HEK293 (cell line): ENCODE data around the gene IRF3.
"Not testable (repeated sequence)": the region's sequence is repeated elsewhere in the genome, so short reads cannot be mapped to it uniquely, and the experiment has no call there.

Experiments
- CTCF ChIA-PET: fragments of 350-600 bp; formaldehyde crosslinking; extraction: SDS; loops from one replicate; lab custom pipeline; 2021; ENCODE audit warnings: antibody characterized with exemption; lab: Yijun Ruan, JAX
- POLR2A ChIA-PET: fragments of 300-600 bp; formaldehyde crosslinking; extraction: SDS; loops from one replicate; lab custom pipeline; 2020; ENCODE audit warnings: antibody characterized with exemption, inconsistent platforms; lab: Yijun Ruan, JAX
- H3K27ac ChIP-seq: fragments of 200-500 bp; sonication (Bioruptor generic); 2 replicates; pipeline ENCODE4 v1.5.1; 2014; ENCODE audit warnings: low read depth, low read length, control low read depth, inconsistent platforms; ENCODE audit errors: extremely low read depth
- H3K36me3 ChIP-seq, 2 experiments: fragments of 200-500 bp in 1 of 2; sonication (Bioruptor generic) in 1 of 2; 1 replicate in 1 of 2; 2 replicates in 1 of 2; pipeline ENCODE4 v1.5.1; 2014 to 2017; ENCODE audit warnings: inconsistent platforms in 2 of 2, low read length in 2 of 2; ENCODE audit not compliant: control insufficient read depth in 2 of 2, insufficient read depth in 1 of 2
- H3K4me1 ChIP-seq: fragments of 200-500 bp; sonication (Bioruptor generic); 2 replicates; pipeline ENCODE4 v1.5.1; 2014; ENCODE audit warnings: mild to moderate bottlenecking, low read length, inconsistent platforms; ENCODE audit not compliant: control insufficient read depth, insufficient read depth
- H3K4me3 ChIP-seq: 2 replicates; pipeline ENCODE4 v1.5.1; 2011; ENCODE audit warnings: low read depth, mild to moderate bottlenecking, control low read depth, low read length, moderate library complexity
- H3K9me3 ChIP-seq: fragments of 200-500 bp; sonication (Bioruptor generic); 2 replicates; pipeline ENCODE4 v1.5.1; 2014; ENCODE audit warnings: low read depth, low read length, inconsistent platforms; ENCODE audit not compliant: control insufficient read depth, insufficient read depth
- GLIS2 ChIP-seq: fragments of 450-650 bp; formaldehyde crosslinking; IDR thresholded peaks from 2 replicates; pipeline ENCODE4 v1.5.1; 2016; ENCODE audit warnings: missing biosample characterization, missing genetic modification characterization
- KLF1 ChIP-seq: fragments of 450-650 bp; formaldehyde crosslinking; IDR thresholded peaks from 2 replicates; pipeline ENCODE4 v1.5.1; 2016; ENCODE audit warnings: missing biosample characterization, missing genetic modification characterization
- MZF1 ChIP-seq: fragments of 450-650 bp; formaldehyde crosslinking; IDR thresholded peaks from 2 replicates; pipeline ENCODE4 v1.5.1; 2017; ENCODE audit warnings: missing biosample characterization, missing genetic modification characterization, borderline replicate concordance
- ZNF114 ChIP-seq: fragments of 450-650 bp; formaldehyde crosslinking; IDR thresholded peaks from 2 replicates; pipeline ENCODE4 v1.5.0; 2017; ENCODE audit warnings: missing biosample characterization, missing genetic modification characterization
- ZNF26 ChIP-seq: fragments of 450-650 bp; formaldehyde crosslinking; IDR thresholded peaks from 2 replicates; pipeline ENCODE4 v1.5.1; 2016; ENCODE audit warnings: missing biosample characterization, missing genetic modification characterization
- ZNF302 ChIP-seq: fragments of 450-650 bp; formaldehyde crosslinking; IDR thresholded peaks from 2 replicates; pipeline ENCODE4 v1.5.1; 2016; ENCODE audit warnings: missing biosample characterization, missing genetic modification characterization, low read depth
- ZNF311 ChIP-seq: fragments of 450-650 bp; formaldehyde crosslinking; IDR thresholded peaks from 2 replicates; pipeline ENCODE4 v1.5.1; 2017; ENCODE audit warnings: missing biosample characterization, missing genetic modification characterization, borderline replicate concordance
- ZNF394 ChIP-seq: fragments of 450-650 bp; formaldehyde crosslinking; IDR thresholded peaks from 2 replicates; pipeline ENCODE4 v1.5.1; 2016; ENCODE audit warnings: missing biosample characterization, missing genetic modification characterization, mild to moderate bottlenecking, moderate library complexity, borderline replicate concordance
- ZNF423 ChIP-seq: fragments of 450-650 bp; formaldehyde crosslinking; IDR thresholded peaks from 2 replicates; pipeline ENCODE4 v1.5.1; 2016; ENCODE audit warnings: missing biosample characterization, missing genetic modification characterization
- ZNF426 ChIP-seq: fragments of 450-650 bp; formaldehyde crosslinking; IDR thresholded peaks from 2 replicates; pipeline ENCODE4 v1.5.1; 2017; ENCODE audit warnings: missing biosample characterization, missing genetic modification characterization, mild to moderate bottlenecking, inconsistent platforms, moderate library complexity
- ZNF549 ChIP-seq: fragments of 450-650 bp; IDR thresholded peaks from 2 replicates; pipeline ENCODE4 v1.5.1; 2018; ENCODE audit warnings: missing biosample characterization, missing genetic modification characterization, mild to moderate bottlenecking, inconsistent platforms, moderate library complexity
- ZNF571 ChIP-seq: fragments of 450-650 bp; formaldehyde crosslinking; IDR thresholded peaks from 2 replicates; pipeline ENCODE4 v1.5.0; 2017; ENCODE audit warnings: missing biosample characterization, missing genetic modification characterization
- ZNF664 ChIP-seq: fragments of 450-650 bp; formaldehyde crosslinking; IDR thresholded peaks from 2 replicates; pipeline ENCODE4 v1.5.1; 2016; ENCODE audit warnings: missing biosample characterization, missing genetic modification characterization
- ZSCAN4 ChIP-seq: fragments of 450-650 bp; formaldehyde crosslinking; IDR thresholded peaks from 2 replicates; pipeline ENCODE4 v1.5.1; 2017; ENCODE audit warnings: missing biosample characterization, missing genetic modification characterization

Gene IRF3

GRCh38 chr19:49624967-49625910, 40.4 kb downstream of the IRF3 start:
- CTCF ChIA-PET: interaction anchor here (1.0 to 1.1 kb wide), 2 partner anchors 29 to 55 kb away, joined by 3 read pairs; no protein-coding TSS in a partner anchor
- H3K4me1 ChIP-seq: no peaks in the 10 kb centered on the region
- H3K36me3 ChIP-seq: peaks cover 38 to 41% of the 10 kb centered on the region in 2 experiments
- TF ChIP-seq MZF1 (tag by site-specific recombination): no peak
- no peak for TF ChIP-seq ZNF114 (tag by site-specific recombination)
- TF ChIP-seq GLIS2 (tag by site-specific recombination): 0 out of 2 replicates have a peak, but pooled peaks have one; percentile 20
- TF ChIP-seq ZNF549 (tag by site-specific recombination): no peak
- no peak overlapping the region for H3K27ac ChIP-seq
- POLR2A ChIA-PET: interaction anchor here (0.7 to 1.4 kb wide), 3 partner anchors 15 to 33 kb away, joined by 4 to 5 read pairs (median 4); partner anchors contain the start of gene RRAS
- H3K4me3 ChIP-seq: no peak overlapping the region
- H3K9me3 ChIP-seq: no peaks in the 10 kb centered on the region

GRCh38 chr19:49617860-49618259, 47.8 kb downstream of the IRF3 start:
- not testable (repeated sequence) for H3K4me3 ChIP-seq, H3K4me1 ChIP-seq, H3K9me3 ChIP-seq, H3K27ac ChIP-seq
- POLR2A ChIA-PET: interaction anchor here (0.5 to 2.1 kb wide), 3 partner anchors 23 to 222 kb away, joined by 3 to 9 read pairs (median 5); no protein-coding TSS in a partner anchor
- CTCF ChIA-PET: interaction anchor here (0.7 to 1.2 kb wide), 3 partner anchors 14 to 818 kb away, joined by 3 to 4 read pairs (median 3); no protein-coding TSS in a partner anchor
- H3K36me3 ChIP-seq: peaks cover 68 to 78% of the 10 kb centered on the region in 2 experiments

GRCh38 chr19:49616945-49617344, 48.7 kb downstream of the IRF3 start:
- H3K9me3 ChIP-seq: no peaks in the 10 kb centered on the region
- CTCF ChIA-PET: interaction anchor here (1.0 to 1.2 kb wide), 3 partner anchors 46 to 71 kb away, joined by 3 to 4 read pairs (median 4); no protein-coding TSS in a partner anchor
- TF ChIP-seq ZNF394 (tag by site-specific recombination): no peak
- no peak for TF ChIP-seq ZNF423 (tag by site-specific recombination)
- 0 out of 2 replicates have a peak, but pooled peaks have one; percentile 34 for TF ChIP-seq ZNF664 (tag by site-specific recombination)
- TF ChIP-seq ZNF311 (tag by site-specific recombination): no peak
- TF ChIP-seq ZNF426: no peak
- peak; percentile 98 for TF ChIP-seq ZNF26 (tag by site-specific recombination)
- no peak for TF ChIP-seq ZNF302 (tag by site-specific recombination)
- no peak for TF ChIP-seq KLF1 (tag by site-specific recombination)
- TF ChIP-seq ZNF571: no peak
- TF ChIP-seq ZSCAN4 (tag by site-specific recombination): no peak
- TF ChIP-seq, all 188 proteins: peak for 2
- H3K27ac ChIP-seq: no peak overlapping the region
- no peak overlapping the region for H3K4me3 ChIP-seq
- POLR2A ChIA-PET: interaction anchor here (0.5 to 2.1 kb wide), 4 partner anchors 11 to 121 kb away, joined by 3 to 9 read pairs (median 5); no protein-coding TSS in a partner anchor
- peaks cover 70 to 78% of the 10 kb centered on the region in 2 experiments for H3K36me3 ChIP-seq
- no peaks in the 10 kb centered on the region for H3K4me1 ChIP-seq
